OCI-LY3 (cell line): Measurements from ENCODE around the gene RAB35.

Source experiments
- EZH2phosphoT487 ChIP-seq: fragments of 200-600 bp; shearing (Covaris generic); IDR thresholded peaks from 2 replicates; pipeline ENCODE4 v1.6.1; 2018; ENCODE audit warnings: antibody characterized with exemption, mixed run types, low read depth
- TF ChIP-seq, protein P1 (sequence below): fragments of 200-600, 300-600 bp; sonication (generic); IDR thresholded peaks from 2 replicates; pipeline ENCODE4 v1.5.1; 2014; ENCODE audit warnings: antibody characterized with exemption, low read length, low read depth

DNA sequence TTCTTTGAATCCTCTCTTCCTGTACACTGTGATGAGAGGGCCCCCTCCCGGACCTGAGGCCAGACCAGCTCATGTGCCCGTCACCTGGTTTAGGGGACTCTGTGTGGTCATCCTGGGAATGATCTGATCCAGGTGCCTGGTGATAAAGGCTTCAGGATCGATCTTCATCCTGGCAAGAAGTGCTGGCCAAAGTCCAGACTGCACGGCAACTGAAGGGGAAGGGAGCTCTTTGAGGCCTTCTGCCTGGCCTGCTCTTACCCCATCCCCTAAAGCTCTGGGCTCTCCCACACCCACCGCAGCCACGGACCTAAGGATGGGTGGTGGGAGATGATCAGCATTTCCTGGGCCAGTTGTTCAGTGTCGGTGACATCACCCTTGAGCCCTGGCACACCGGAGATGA lies 46.2 kb upstream of the RAB35 start:
- TF ChIP-seq, protein P1, sequence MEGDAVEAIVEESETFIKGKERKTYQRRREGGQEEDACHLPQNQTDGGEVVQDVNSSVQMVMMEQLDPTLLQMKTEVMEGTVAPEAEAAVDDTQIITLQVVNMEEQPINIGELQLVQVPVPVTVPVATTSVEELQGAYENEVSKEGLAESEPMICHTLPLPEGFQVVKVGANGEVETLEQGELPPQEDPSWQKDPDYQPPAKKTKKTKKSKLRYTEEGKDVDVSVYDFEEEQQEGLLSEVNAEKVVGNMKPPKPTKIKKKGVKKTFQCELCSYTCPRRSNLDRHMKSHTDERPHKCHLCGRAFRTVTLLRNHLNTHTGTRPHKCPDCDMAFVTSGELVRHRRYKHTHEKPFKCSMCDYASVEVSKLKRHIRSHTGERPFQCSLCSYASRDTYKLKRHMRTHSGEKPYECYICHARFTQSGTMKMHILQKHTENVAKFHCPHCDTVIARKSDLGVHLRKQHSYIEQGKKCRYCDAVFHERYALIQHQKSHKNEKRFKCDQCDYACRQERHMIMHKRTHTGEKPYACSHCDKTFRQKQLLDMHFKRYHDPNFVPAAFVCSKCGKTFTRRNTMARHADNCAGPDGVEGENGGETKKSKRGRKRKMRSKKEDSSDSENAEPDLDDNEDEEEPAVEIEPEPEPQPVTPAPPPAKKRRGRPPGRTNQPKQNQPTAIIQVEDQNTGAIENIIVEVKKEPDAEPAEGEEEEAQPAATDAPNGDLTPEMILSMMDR, result no peak
- TF ChIP-seq EZH2phosphoT487, result no peak
